ENCODE results near the gene EFS. TPM values are rescaled to one million over a fixed set of nuclear protein-coding genes. Genes with fewer than 3 reads are reported as not detected.

EFS gene
- total and polyA plus RNA-seq, 9 donors = 10.8 to 44.2 (median 29.2) TPM

DNA sequence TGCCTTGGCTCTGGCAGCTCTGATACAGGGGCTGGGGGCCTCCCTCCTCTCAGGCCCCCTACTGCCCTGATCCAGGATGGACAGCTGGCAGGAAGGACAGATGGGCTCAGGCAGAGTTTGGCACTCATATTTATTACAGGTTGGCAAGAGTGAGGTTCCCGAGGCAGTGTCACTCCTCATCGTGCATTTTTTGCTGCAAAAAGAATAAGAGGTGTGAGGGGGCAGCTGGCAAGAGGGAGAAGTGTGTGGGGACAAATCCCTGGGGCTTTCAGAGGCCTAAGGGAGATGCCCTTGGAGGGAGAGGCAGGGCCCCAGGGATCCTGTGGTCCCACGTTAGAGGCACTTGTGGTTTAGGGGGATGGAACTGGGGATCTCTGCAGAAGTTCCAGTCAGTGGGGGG is 16.9 kb upstream of the EFS start:
- TF ChIP-seq EP300 (IDR thresholded peaks at IDR 0.05) (no peak), POLR2A (IDR thresholded peaks at IDR 0.05) (no peak)
- TF ChIP-seq, protein P1, sequence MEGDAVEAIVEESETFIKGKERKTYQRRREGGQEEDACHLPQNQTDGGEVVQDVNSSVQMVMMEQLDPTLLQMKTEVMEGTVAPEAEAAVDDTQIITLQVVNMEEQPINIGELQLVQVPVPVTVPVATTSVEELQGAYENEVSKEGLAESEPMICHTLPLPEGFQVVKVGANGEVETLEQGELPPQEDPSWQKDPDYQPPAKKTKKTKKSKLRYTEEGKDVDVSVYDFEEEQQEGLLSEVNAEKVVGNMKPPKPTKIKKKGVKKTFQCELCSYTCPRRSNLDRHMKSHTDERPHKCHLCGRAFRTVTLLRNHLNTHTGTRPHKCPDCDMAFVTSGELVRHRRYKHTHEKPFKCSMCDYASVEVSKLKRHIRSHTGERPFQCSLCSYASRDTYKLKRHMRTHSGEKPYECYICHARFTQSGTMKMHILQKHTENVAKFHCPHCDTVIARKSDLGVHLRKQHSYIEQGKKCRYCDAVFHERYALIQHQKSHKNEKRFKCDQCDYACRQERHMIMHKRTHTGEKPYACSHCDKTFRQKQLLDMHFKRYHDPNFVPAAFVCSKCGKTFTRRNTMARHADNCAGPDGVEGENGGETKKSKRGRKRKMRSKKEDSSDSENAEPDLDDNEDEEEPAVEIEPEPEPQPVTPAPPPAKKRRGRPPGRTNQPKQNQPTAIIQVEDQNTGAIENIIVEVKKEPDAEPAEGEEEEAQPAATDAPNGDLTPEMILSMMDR (IDR thresholded peaks at IDR 0.05) = no peak
- H3K4me1 ChIP-seq (ENCODE audit: insufficient read depth) = no peaks in the 10 kb centered on the region
- no peak for DNase-seq
- 54 to 67% (median 55%) methylated on average over 3 of the region's 3 CpGs for WGBS, 3 donors
- no peak overlapping the region for H3K27ac ChIP-seq
- H3K36me3 ChIP-seq = no peaks in the 10 kb centered on the region
- no peak overlapping the region for H3K4me3 ChIP-seq
- no peaks in the 10 kb centered on the region for H3K9me3 ChIP-seq
- intact Hi-C loops (cut with DNase I) = loop anchor here in 2 of 4 donors (5.0 kb wide), 2 partner anchors 55 to 115 kb away; no protein-coding TSS in a partner anchor
- H3K27me3 ChIP-seq = no peaks in the 10 kb centered on the region

DNA sequence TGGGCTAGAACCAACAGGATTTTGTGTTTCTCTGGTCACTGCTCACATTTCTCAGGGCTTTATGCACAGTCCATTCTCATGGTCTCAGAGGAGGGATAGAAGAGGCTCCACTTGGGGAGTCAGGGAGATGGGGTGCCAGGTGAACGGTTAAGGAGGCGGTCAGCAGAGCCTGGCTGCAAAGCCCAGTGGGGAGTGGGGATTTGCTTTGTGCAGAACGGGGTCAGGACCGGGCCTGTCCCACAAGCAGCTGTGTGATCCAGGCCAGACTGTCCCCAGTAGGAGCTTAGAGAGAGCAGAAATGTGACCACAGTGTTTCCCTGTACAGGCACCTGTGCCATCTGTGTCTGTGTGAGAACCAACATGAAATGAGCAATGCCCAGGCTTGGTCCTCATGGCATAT is 16.0 kb upstream of the EFS start:
- 73 to 77% (median 77%) methylated on average over 4 of the region's 4 CpGs for WGBS, 3 donors
- DNase-seq = no peak
- Histone ChIP-seq H3K4me1 (ENCODE audit: insufficient read depth) (no peaks in the 10 kb centered on the region), H3K36me3 (no peaks in the 10 kb centered on the region), H3K27me3 (no peaks in the 10 kb centered on the region), H3K27ac (no peak overlapping the region), H3K9me3 (no peaks in the 10 kb centered on the region), H3K4me3 (no peak overlapping the region)
- intact Hi-C loops (cut with DNase I) = loop anchor here in 2 of 4 donors (5.0 kb wide), 2 partner anchors 54 to 114 kb away; no protein-coding TSS in a partner anchor
- TF ChIP-seq EP300 (IDR thresholded peaks at IDR 0.05) (no peak), POLR2A (IDR thresholded peaks at IDR 0.05) (no peak)
- TF ChIP-seq, protein P1 (IDR thresholded peaks at IDR 0.05) = no peak

DNA sequence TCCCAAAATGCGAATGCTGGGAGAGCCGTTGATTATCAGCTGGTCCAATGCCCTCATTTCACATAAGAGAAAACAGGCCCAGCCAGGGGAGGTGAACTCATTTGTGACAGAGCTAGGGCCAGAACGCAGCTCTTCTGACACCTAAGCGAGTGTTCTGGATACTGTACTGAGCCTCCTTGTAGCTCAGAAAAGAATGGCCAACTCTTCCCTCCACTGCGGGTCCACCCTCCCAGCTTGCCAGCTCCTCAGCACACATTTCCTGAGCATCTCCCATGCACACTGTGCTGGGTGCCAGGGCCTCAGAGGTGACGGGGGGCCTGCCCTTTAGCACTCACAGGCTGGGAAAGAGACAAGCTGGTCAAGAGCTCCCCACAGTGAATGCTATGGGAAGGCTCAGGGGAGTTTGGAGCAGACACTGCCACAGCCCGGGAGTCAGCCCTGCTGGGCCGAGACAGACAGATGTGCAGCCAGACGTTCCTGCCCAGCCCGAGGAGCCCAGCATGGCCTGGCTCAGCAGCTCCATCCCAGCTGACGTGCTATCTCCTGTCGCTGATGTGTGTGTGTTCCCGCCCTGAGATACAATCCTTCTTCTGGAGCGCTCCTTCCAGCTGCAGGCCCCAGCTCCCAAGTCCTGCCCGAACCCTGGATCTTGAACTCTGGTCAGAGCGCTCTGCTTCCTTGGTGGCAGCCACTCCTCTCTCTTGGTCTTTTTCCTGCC is 15.4 kb upstream of the EFS start:
- intact Hi-C loops (cut with DNase I) = loop anchor here in 2 of 4 donors (5.0 kb wide), 2 partner anchors 53 to 113 kb away; no protein-coding TSS in a partner anchor
- Histone ChIP-seq H3K27me3 (no peaks in the 10 kb centered on the region), H3K4me3 (no peak overlapping the region), H3K4me1 (ENCODE audit: insufficient read depth) (no peaks in the 10 kb centered on the region), H3K27ac (no peak overlapping the region), H3K36me3 (no peaks in the 10 kb centered on the region), H3K9me3 (no peaks in the 10 kb centered on the region)
- TF ChIP-seq EP300 (IDR thresholded peaks at IDR 0.05) (no peak), POLR2A (IDR thresholded peaks at IDR 0.05) (no peak)
- TF ChIP-seq, protein P1 (IDR thresholded peaks at IDR 0.05) = no peak
- 37 to 54% (median 47%) methylated on average over 16 of the region's 16 CpGs for WGBS, 3 donors
- no peak for DNase-seq

DNA sequence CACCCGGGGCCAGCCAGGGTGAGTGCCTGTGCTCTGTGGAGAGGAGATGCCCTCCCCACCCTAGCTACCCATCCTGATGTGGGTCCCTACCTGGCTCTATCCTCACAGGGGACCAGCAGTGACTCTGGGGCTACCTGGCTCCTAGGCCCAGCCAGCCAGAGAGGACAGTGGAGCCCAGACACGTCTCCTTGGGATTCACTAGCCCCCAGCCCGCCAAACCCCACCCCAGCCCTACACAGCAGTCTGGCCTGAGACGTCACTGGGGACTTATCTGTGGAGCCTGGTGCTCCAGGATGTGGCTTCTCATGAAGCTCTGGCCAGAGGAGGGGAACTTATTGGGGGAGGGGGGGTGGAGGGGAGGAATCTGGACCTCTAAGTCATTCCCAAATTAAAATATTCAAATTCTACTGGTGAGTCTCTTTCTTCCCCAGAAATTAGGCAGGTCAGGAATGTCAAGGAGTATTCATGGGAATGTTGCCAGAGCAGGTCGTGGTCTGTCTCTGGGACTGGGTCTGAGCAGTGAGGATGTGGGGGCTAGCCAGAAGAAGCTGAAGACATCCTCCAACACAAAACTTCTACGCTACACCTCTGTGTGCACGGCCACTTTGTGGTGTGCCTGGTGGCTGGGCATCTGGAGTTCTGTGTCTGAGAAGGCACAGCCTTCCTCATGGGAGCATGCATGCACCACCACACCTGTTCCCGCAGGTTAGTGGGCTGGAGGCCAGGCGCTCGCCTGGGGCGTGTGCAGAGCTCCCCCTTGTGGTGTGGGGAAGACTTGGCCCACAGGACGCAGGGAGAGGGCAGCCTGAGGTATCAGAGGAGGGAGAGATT is 14.6 kb upstream of the EFS start:
- H3K36me3 ChIP-seq = no peaks in the 10 kb centered on the region
- intact Hi-C loops (cut with DNase I) = loop anchor here (5.0 to 10.0 kb wide), 4 partner anchors 52 to 115 kb away; no protein-coding TSS in a partner anchor
- no peak for TF ChIP-seq EP300 (IDR thresholded peaks at IDR 0.05)
- TF ChIP-seq, protein P1 (IDR thresholded peaks at IDR 0.05) = peak; percentile 59 to 76 (median 63)
- 34 to 42% (median 38%) methylated on average over 12 of the region's 12 CpGs for WGBS, 3 donors
- no peaks in the 10 kb centered on the region for H3K9me3 ChIP-seq
- peak; percentile 28 to 66 (median 58) for DNase-seq
- no peak overlapping the region for H3K4me3 ChIP-seq
- H3K4me1 ChIP-seq (ENCODE audit: insufficient read depth) = no peaks in the 10 kb centered on the region
- H3K27ac ChIP-seq = no peak overlapping the region
- H3K27me3 ChIP-seq = no peaks in the 10 kb centered on the region

All from ovary (tissue), 9 donors.